RWPE2 (cell line): ENCODE data around the gene TOMM22.

Source experiments
- ATAC-seq: fragments of 200-7000 bp; cut with Tn5 transposase; 3 replicates; pipeline ENCODE4 v1.9.1; 2021; ENCODE audit warnings: low read depth
- DNase-seq: peaks from one replicate; pipeline ENCODE4 v3.0.0-alpha.2; 2020; ENCODE audit warnings: low spot score
- H3K27ac ChIP-seq: fragments of 450-650 bp; 2 replicates; pipeline ENCODE4 v1.5.1; 2017; ENCODE audit warnings: mild to moderate bottlenecking; ENCODE audit not compliant: poor library complexity, severe bottlenecking
- H3K27me3 ChIP-seq: fragments of 250-450 bp; sonication (Bioruptor Pico); 2 replicates; pipeline ENCODE4 v1.5.1; 2021; ENCODE audit warnings: mild to moderate bottlenecking, moderate library complexity; ENCODE audit not compliant: insufficient read depth, poor library complexity, severe bottlenecking
- H3K36me3 ChIP-seq: fragments of 250-450 bp; sonication (Bioruptor Pico); 2 replicates; pipeline ENCODE4 v1.5.1; 2020; ENCODE audit warnings: low read depth, mild to moderate bottlenecking, moderate library complexity
- H3K4me1 ChIP-seq: fragments of 250-450 bp; sonication (Bioruptor Pico); 2 replicates; pipeline ENCODE4 v1.5.1; 2021; ENCODE audit warnings: mild to moderate bottlenecking, moderate library complexity; ENCODE audit not compliant: insufficient read depth, poor library complexity, severe bottlenecking
- H3K4me3 ChIP-seq: fragments of 250-450 bp; sonication (Bioruptor Pico); 2 replicates; pipeline ENCODE4 v1.5.1; 2021; ENCODE audit warnings: mild to moderate bottlenecking, moderate library complexity; ENCODE audit not compliant: severe bottlenecking
- H3K9me3 ChIP-seq: fragments of 250-450 bp; sonication (Bioruptor Pico); 2 replicates; pipeline ENCODE4 v1.5.1; 2021; ENCODE audit warnings: mild to moderate bottlenecking, moderate library complexity; ENCODE audit not compliant: severe bottlenecking
- CTCF ChIP-seq: fragments of 450-650 bp; IDR thresholded peaks from one replicate; pipeline ENCODE4 v1.5.1; 2017; ENCODE audit warnings: mild to moderate bottlenecking, moderate library complexity; ENCODE audit not compliant: poor library complexity, severe bottlenecking

The TOMM22 gene

GRCh38 chr22:38645430-38645829 is 36.3 kb upstream of the TOMM22 start:
- H3K4me1 ChIP-seq = peaks cover 4% of the 10 kb centered on the region
- no peak for TF ChIP-seq CTCF
- H3K27me3 ChIP-seq = no peaks in the 10 kb centered on the region
- no peak for DNase-seq
- H3K36me3 ChIP-seq = no peaks in the 10 kb centered on the region
- ATAC-seq = peak; percentile 90
- H3K9me3 ChIP-seq = no peaks in the 10 kb centered on the region
- H3K4me3 ChIP-seq = no peak overlapping the region
- H3K27ac ChIP-seq = peak overlapping the region; percentile 9

GRCh38 chr22:38649841-38650522 is 31.8 kb upstream of the TOMM22 start:
- ATAC-seq (no peak), DNase-seq (no peak)
- Histone ChIP-seq H3K27me3 (no peaks in the 10 kb centered on the region), H3K27ac (no peak overlapping the region), H3K9me3 (no peaks in the 10 kb centered on the region), H3K4me1 (peaks cover 4% of the 10 kb centered on the region), H3K36me3 (no peaks in the 10 kb centered on the region), H3K4me3 (no peak overlapping the region)
- no peak for TF ChIP-seq CTCF

GRCh38 chr22:38652859-38653258 is 28.9 kb upstream of the TOMM22 start:
- Histone ChIP-seq H3K27me3 (no peaks in the 10 kb centered on the region), H3K27ac (no peak overlapping the region), H3K36me3 (no peaks in the 10 kb centered on the region), H3K9me3 (no peaks in the 10 kb centered on the region), H3K4me1 (no peaks in the 10 kb centered on the region), H3K4me3 (no peak overlapping the region)
- DNase-seq = no peak
- TF ChIP-seq CTCF = no peak
- no peak for ATAC-seq

GRCh38 chr22:38653741-38654140 is 28.0 kb upstream of the TOMM22 start:
- H3K36me3 ChIP-seq = peaks cover 5% of the 10 kb centered on the region
- DNase-seq (no peak), ATAC-seq (no peak)
- no peak overlapping the region for H3K4me3 ChIP-seq
- no peaks in the 10 kb centered on the region for H3K9me3 ChIP-seq
- H3K27ac ChIP-seq = no peak overlapping the region
- TF ChIP-seq CTCF = no peak
- no peaks in the 10 kb centered on the region for H3K27me3 ChIP-seq
- no peaks in the 10 kb centered on the region for H3K4me1 ChIP-seq

GRCh38 chr22:38655519-38656255 is 26.1 kb upstream of the TOMM22 start:
- peak overlapping the region; percentile 62 for H3K27ac ChIP-seq
- DNase-seq (no peak), ATAC-seq (peak; percentile 25)
- H3K27me3 ChIP-seq = no peaks in the 10 kb centered on the region
- H3K4me3 ChIP-seq = peak overlapping the region; percentile 98
- no peaks in the 10 kb centered on the region for H3K4me1 ChIP-seq
- no peak for TF ChIP-seq CTCF
- no peaks in the 10 kb centered on the region for H3K9me3 ChIP-seq
- H3K36me3 ChIP-seq = peaks cover 10% of the 10 kb centered on the region
